Measurements from ENCODE around the gene RAG1.

GRCh38 chr11:36577373-36577772 is 9.6 kb downstream of the RAG1 start:
- no peak for TF ChIP-seq EZH2 (IDR thresholded peaks at IDR 0.05; ENCODE audit: insufficient read depth, poor library complexity, severe bottlenecking)
- no peak for TF ChIP-seq EZH2phosphoT487 (IDR thresholded peaks at IDR 0.05; ENCODE audit: insufficient read depth, low read depth)

Data from GM23248 (cell line).